K562 (cell line): ENCODE data around the gene DGCR8. TPM values are rescaled to one million over a fixed set of nuclear protein-coding genes. Genes with fewer than 3 reads are reported as not detected.

ENCODE experiments used
- BMI1 ChIP-seq: fragments of 150-350 bp; IDR thresholded peaks from 2 replicates; pipeline ENCODE4 v1.6.1; 2014; ENCODE audit warnings: low read length
- GABPB2 ChIP-seq: fragments of 250-450 bp; sonication (Bioruptor Pico); conservative IDR thresholded peaks from 2 replicates; pipeline ENCODE4 v1.5.1; 2021; ENCODE audit warnings: mild to moderate bottlenecking
- MEF2D ChIP-seq: conservative IDR thresholded peaks from 2 replicates; pipeline ENCODE4 v1.6.1; 2016; ENCODE audit warnings: low read depth, missing genetic modification characterization, missing compliant biosample characterization
- NFIX ChIP-seq: fragments of 250-450 bp; sonication (Bioruptor Pico); IDR thresholded peaks from 2 replicates; pipeline ENCODE4 v1.4.0; 2020; ENCODE audit warnings: low read depth, mild to moderate bottlenecking, moderate library complexity
- PML ChIP-seq: IDR thresholded peaks from 2 replicates; pipeline ENCODE4 v1.6.1; 2012; ENCODE audit warnings: low read length, inconsistent platforms
- PPARD ChIP-seq: fragments of 250-450 bp; sonication (Bioruptor Pico); IDR thresholded peaks from 2 replicates; pipeline ENCODE4 v1.8.0; 2022; ENCODE audit warnings: inconsistent platforms, mild to moderate bottlenecking, moderate library complexity
- SRSF7 ChIP-seq: fragments of 200-400 bp; formaldehyde crosslinking; optimal IDR thresholded peaks from 2 replicates; pipeline ENCODE3; 2017; ENCODE audit warnings: mild to moderate bottlenecking, low read depth, low read length
- U2AF1 ChIP-seq: fragments of 200-400 bp; formaldehyde crosslinking; optimal IDR thresholded peaks from 2 replicates; pipeline ENCODE3; 2017; ENCODE audit warnings: mild to moderate bottlenecking, low read depth, low read length, moderate library complexity
- ZNF239 ChIP-seq: fragments of 250-450 bp; sonication (Bioruptor Pico); IDR thresholded peaks from 2 replicates; pipeline ENCODE4 v1.4.0; 2020; ENCODE audit warnings: mild to moderate bottlenecking
- polyA plus RNA-seq, 8 experiments: library from polyadenylated mRNA; depleted of rRNA in 4 of 8; stranded (reverse) in 5 of 8; unstranded in 3 of 8; fragments of >200 nt; fragmentation: Nextera tagmentation in 2 of 8; fragmentation: Illumina TruSeq in 1 of 8; extraction: Ambion mirVana in 2 of 8; extraction: Trizol in 1 of 8; gene quantifications; 2 replicates each; pipeline versions ENCODE4 v1.2.1 to v1.2.3, GENCODE V29; 2011 to 2014; ENCODE audit warnings: inconsistent platforms in 1 of 8, missing spikeins in 1 of 8
- total RNA-seq, 7 experiments: library from RNA; depleted of rRNA in 6 of 7; stranded (reverse); fragments of >200 nt in 6 of 7; fragmentation: Illumina TruSeq in 2 of 7; extraction: Trizol in 2 of 7; gene quantifications; 2 replicates each; pipeline versions ENCODE4 v1.2.1 to v1.2.3, GENCODE V29; 2011 to 2021; ENCODE audit warnings: low replicate concordance in 1 of 7
- TF ChIP-seq, protein P1 (sequence below), 2 experiments: fragments of 450-650 bp; conservative IDR thresholded peaks; 2 replicates each; pipeline ENCODE4 v1.6.1; 2017; ENCODE audit warnings: mild to moderate bottlenecking in 2 of 2, moderate library complexity in 2 of 2
- TF ChIP-seq, protein P2 (sequence below): sonication (generic); formaldehyde crosslinking; IDR thresholded peaks from 2 replicates; pipeline ENCODE4 v1.5.0; 2020; ENCODE audit warnings: missing genetic modification reagents
- TF ChIP-seq, protein P3 (sequence below): fragments of 250-450 bp; sonication (Bioruptor Pico); IDR thresholded peaks from 2 replicates; pipeline ENCODE4 v1.8.0; 2021; ENCODE audit warnings: mild to moderate bottlenecking, moderate library complexity
- TF ChIP-seq, protein P4 (sequence below), 2 experiments: fragments of 450-650 bp in 1 of 2; sonication (generic) in 1 of 2; formaldehyde crosslinking in 1 of 2; IDR thresholded peaks; 2 replicates each; pipeline versions ENCODE4 v1.7.1 to v1.9.0; 2016 to 2022; ENCODE audit warnings: inconsistent platforms in 1 of 2, mild to moderate bottlenecking in 1 of 2, missing genetic modification reagents in 1 of 2

DGCR8 gene
- total and polyA plus RNA-seq, 9 of the 15 experiments (the other 6 are each of a cell fraction or from before 2014, with no cell fraction given): 5.9 to 144 (median 80.1) TPM

DNA sequence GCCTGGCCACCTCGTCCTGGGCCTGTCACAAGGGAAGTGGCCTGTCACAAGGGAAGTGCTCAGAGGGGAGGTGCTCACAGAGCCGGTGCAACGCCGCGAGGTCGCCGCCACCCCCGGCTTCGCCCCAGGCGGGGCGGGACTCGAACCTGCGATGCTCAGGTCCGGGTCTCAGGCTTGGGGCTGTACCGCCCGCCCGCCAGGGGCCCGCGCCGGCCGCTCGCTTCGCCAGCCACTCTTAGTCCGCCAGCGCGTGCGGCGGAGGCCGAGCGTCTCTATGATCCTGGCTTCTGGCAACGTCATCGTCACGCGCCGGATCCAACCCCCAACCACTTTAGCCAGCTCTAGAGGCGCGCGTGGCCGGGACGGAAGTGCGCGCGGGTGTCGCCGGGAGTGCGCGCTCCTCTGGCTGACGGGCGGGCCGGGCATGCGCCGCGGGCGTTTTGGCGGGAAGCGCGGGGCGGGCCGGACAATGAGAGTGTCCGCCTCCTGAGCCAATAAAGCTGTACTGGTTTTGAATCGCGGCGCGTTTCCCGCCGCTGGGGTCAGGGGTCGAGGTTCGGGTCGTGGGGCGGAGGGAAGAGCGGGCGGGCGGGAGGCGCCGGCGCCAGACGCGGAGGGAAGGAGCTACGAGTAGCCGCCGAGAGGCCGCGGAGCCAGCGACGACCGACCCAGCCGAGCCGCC, 37.1 kb downstream of the DGCR8 start, which contains the start of gene TRMT2A (continued):
- TF ChIP-seq, protein P1, sequence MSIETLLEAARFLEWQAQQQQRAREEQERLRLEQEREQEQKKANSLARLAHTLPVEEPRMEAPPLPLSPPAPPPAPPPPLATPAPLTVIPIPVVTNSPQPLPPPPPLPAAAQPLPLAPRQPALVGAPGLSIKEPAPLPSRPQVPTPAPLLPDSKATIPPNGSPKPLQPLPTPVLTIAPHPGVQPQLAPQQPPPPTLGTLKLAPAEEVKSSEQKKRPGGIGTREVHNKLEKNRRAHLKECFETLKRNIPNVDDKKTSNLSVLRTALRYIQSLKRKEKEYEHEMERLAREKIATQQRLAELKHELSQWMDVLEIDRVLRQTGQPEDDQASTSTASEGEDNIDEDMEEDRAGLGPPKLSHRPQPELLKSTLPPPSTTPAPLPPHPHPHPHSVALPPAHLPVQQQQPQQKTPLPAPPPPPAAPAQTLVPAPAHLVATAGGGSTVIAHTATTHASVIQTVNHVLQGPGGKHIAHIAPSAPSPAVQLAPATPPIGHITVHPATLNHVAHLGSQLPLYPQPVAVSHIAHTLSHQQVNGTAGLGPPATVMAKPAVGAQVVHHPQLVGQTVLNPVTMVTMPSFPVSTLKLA (conservative IDR thresholded peaks at IDR 0.05): no peak
- TF ChIP-seq, protein P2, sequence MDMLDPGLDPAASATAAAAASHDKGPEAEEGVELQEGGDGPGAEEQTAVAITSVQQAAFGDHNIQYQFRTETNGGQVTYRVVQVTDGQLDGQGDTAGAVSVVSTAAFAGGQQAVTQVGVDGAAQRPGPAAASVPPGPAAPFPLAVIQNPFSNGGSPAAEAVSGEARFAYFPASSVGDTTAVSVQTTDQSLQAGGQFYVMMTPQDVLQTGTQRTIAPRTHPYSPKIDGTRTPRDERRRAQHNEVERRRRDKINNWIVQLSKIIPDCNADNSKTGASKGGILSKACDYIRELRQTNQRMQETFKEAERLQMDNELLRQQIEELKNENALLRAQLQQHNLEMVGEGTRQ (CRISPR knock-in tag): no peak
- no peak; the same call in 1 of the 2 replicates for TF ChIP-seq GABPB2 (CRISPR knock-in tag)
- TF ChIP-seq ZNF239 (CRISPR knock-in tag): peak; percentile 64; the same call in 1 of the 2 replicates
- TF ChIP-seq SRSF7: no peak
- peak; percentile 79 for TF ChIP-seq MEF2D (tag)
- peak; percentile 89 for TF ChIP-seq PML
- TF ChIP-seq NFIX (CRISPR knock-in tag): no peak
- TF ChIP-seq U2AF1: no peak
- TF ChIP-seq, protein P3, sequence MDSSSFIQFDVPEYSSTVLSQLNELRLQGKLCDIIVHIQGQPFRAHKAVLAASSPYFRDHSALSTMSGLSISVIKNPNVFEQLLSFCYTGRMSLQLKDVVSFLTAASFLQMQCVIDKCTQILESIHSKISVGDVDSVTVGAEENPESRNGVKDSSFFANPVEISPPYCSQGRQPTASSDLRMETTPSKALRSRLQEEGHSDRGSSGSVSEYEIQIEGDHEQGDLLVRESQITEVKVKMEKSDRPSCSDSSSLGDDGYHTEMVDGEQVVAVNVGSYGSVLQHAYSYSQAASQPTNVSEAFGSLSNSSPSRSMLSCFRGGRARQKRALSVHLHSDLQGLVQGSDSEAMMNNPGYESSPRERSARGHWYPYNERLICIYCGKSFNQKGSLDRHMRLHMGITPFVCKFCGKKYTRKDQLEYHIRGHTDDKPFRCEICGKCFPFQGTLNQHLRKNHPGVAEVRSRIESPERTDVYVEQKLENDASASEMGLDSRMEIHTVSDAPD (CRISPR knock-in tag): peak; percentile 66; the same call in 1 of the 2 replicates
- TF ChIP-seq BMI1: peak; percentile 59; the same call in 1 of the 2 replicates
- TF ChIP-seq, protein P4, sequence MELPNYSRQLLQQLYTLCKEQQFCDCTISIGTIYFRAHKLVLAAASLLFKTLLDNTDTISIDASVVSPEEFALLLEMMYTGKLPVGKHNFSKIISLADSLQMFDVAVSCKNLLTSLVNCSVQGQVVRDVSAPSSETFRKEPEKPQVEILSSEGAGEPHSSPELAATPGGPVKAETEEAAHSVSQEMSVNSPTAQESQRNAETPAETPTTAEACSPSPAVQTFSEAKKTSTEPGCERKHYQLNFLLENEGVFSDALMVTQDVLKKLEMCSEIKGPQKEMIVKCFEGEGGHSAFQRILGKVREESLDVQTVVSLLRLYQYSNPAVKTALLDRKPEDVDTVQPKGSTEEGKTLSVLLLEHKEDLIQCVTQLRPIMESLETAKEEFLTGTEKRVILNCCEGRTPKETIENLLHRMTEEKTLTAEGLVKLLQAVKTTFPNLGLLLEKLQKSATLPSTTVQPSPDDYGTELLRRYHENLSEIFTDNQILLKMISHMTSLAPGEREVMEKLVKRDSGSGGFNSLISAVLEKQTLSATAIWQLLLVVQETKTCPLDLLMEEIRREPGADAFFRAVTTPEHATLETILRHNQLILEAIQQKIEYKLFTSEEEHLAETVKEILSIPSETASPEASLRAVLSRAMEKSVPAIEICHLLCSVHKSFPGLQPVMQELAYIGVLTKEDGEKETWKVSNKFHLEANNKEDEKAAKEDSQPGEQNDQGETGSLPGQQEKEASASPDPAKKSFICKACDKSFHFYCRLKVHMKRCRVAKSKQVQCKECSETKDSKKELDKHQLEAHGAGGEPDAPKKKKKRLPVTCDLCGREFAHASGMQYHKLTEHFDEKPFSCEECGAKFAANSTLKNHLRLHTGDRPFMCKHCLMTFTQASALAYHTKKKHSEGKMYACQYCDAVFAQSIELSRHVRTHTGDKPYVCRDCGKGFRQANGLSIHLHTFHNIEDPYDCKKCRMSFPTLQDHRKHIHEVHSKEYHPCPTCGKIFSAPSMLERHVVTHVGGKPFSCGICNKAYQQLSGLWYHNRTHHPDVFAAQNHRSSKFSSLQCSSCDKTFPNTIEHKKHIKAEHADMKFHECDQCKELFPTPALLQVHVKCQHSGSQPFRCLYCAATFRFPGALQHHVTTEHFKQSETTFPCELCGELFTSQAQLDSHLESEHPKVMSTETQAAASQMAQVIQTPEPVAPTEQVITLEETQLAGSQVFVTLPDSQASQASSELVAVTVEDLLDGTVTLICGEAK (IDR thresholded peaks at IDR 0.05): no peak
- TF ChIP-seq, protein P4 (CRISPR knock-in tag; IDR thresholded peaks at IDR 0.05): no peak
- no peak for TF ChIP-seq PPARD (CRISPR knock-in tag)
